Head of caudate nucleus (tissue), 42 donors: ENCODE results near the gene DPPA5.
A peak's percentile ranks its signal among the peaks of the same experiment; 100 is the strongest.
"Not testable (repeated sequence)": the region's sequence is repeated elsewhere in the genome, so short reads cannot be mapped to it uniquely, and the experiment has no call there.

Experiments
- DNase-seq, 42 donors: peaks; one replicate each; pipeline versions ENCODE4 v3.0.0 to v3.0.0-alpha.2; 2020 to 2021; ENCODE audit warnings: mixed read lengths in 7 of 42
- intact Hi-C: fragments of 100-400 bp; cut with DNase I; formaldehyde crosslinking; loops from one replicate; pipeline ENCODE4 v1.15.0; 2022

DPPA5 gene

DNA sequence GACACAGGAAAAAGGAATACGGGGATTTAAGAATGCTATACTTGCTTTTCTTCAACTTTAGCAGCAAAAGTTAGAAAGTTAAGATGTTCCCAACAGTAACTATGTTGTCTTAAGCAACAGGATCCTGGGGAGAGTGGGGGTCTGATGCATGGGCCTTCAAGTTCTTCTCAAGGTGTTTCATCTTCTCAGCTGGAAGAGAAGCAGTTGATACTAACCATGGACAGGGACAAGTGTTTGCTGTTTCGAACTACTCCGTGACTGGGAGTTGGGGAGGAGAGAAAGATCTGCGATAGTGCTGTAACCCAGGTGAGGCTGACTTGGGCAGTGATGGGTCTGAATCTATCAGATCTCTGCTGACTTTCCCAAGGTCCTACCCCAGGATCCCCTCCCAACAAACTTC is 14.6 kb upstream of the DPPA5 start:
- intact Hi-C loops: no loop called here

DNA sequence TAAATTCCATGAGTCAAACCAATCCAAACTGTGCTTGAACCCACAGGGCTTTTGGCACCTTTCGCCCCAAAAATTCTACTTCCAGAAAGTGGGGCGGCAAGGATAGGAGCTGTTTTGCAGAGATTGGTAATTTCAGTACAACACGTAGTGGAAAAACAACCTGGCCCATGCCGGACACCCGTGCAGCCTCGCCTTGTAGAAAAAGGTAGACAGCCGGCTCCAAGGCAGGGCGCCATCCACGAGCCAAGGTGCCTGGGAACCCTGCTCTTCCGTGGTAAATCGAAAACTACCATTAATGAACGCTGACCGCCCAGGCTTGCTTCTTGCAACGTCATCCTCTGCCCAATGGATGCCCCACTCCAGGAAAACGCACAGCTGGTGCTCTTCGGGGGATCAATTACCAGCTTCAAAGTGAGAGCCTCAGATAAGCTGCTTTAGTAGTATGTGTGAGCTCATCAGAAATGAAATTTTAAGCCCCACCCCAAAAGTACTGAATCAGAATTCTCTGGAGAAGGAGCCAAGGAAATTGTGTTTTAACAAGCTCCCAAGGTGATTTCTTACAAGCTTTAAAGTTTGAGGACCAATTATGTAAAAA is 13.8 kb upstream of the DPPA5 start:
- no peak for DNase-seq
- intact Hi-C loops: no loop called here

More for the DNA sequence above, 14.6 kb upstream of the DPPA5 start:
- DNase-seq: no peak

DNA sequence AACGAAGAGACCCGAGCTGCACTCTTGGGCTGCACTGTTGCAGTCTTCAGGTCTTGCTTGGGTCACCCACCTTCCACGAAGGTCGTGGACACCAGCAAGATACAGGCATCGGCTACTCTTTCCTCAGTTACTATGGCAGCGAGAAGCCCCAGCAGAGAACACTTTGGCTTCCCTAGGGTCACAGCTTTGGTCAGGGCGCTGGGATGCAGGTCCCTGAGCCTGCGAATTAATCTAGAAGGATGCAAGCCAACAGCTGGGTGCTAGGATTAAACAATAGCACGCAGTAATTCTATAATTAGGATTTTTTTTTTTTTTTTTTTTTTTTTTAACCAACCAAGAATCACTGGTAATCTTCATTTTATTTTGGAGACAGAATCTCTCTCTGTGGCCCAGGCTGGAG is 10.5 kb upstream of the DPPA5 start:
- no peak for DNase-seq
- intact Hi-C loops: no loop called here

DNA sequence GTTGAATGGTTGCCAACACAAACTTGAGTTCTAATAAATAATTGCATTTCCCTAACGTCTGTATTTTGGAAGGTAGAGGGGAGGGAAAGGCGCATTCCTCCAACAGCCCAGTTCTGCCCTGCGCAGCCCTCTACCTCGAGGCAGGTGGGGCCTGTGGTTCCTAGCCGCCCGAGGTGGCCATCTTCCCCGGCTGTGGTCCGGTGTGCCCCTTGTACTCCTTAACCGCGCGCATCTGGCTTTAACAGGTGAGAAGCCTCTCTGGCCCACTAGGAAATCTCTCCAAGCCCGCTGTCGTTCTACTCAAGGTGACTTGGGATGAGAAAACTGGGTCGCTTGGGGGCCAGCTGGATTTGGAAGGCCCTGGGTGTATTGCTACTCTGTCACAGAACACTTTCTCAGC is 10.0 kb upstream of the DPPA5 start:
- no peak for DNase-seq
- intact Hi-C loops: no loop called here

DNA sequence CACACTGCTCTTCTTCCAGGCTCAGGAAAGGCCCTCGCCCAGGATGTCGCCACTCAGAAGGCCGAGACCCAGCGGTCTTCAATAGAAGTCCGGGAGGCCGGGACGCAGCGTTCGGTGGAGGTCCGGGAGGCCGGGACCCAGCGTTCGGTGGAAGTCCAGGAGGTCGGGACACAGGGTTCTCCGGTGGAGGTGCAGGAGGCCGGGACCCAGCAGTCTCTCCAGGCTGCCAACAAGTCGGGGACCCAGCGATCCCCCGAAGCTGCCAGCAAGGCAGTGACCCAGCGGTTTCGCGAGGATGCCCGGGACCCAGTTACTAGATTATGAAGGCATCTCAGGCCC is 9.4 kb upstream of the DPPA5 start:
- DNase-seq: no peak
- intact Hi-C loops: no loop called here

DNA sequence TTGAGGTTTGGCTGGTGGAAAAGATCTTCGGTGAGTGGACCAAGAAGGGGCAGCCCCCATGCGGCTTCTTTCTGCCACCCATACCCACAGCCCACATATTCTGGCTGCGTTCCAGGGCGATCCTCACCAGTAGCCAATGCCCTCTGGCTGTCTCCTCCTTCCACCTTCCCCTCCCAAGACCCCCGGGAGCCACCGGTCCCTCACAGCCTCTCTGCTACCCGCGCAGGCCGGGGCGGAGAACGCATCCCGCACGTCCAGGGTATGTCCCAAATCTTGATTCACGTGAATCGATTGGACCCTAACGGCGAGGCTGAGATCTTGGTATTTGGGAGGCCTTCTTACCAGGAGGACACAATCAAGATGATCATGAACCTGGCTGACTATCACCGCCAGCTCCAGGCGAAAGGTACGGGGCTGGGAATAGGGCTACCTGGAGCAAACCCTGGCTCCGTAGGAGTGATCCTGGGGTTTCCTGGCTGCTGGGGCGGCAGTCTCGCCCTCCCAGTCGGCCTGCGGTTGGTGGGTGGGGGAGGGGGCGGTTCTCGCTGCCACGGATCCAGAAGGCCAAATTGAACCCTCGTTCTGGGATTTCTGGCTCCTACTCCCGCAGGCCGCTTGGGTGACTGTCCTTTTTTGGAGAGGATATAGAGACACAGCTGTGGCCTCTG is 8.9 kb upstream of the DPPA5 start:
- DNase-seq: no peak
- intact Hi-C loops: no loop called here

DNA sequence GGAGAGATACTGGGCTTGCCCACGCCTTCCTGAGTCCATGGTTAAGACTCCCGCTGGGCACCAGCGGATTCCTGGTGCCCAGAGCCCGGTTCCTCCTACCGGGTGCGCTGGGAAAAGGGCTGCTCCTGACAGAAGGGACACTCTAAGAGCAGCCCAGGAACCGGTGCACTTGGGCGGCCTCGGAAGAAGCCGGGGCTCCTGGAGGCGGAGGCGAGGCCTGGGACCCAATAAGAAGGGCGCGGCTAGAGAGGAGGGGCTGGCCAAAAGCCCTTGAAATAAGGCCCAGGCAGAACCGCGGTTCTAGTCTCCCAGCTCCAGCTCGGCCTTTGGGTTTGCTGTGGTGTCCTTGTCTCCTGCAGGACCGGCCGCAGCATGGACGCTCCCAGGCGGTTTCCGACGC is 8.3 kb upstream of the DPPA5 start, which contains the start of gene KHDC3L:
KHDC3L (plus strand) TSS at position 301 of the 400 bp plus-strand sequence; CDS start at position 373, 72 bp downstream.
- intact Hi-C loops: no loop called here
- DNase-seq: no peak

DNA sequence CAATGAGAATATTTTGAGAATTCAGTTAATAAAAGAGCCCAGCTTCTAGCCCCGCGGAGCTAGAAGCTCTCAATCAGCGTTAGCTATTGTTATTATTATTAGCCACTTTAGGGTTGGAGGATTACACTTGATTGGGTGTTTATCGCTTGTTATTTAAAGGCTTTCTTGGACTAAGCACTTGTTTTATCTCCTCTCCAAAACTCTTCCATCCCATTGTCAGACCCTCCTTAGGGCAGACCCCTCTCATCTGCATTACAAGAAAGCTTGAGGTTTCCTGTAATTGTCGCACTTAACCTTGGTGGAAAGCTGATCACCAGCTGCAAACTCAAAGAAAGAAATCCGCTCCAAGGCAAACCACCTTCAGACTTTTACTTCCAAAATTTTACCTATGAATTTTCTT is 4.8 kb downstream of the DPPA5 start:
- no peak for DNase-seq
- intact Hi-C loops: no loop called here

DNA sequence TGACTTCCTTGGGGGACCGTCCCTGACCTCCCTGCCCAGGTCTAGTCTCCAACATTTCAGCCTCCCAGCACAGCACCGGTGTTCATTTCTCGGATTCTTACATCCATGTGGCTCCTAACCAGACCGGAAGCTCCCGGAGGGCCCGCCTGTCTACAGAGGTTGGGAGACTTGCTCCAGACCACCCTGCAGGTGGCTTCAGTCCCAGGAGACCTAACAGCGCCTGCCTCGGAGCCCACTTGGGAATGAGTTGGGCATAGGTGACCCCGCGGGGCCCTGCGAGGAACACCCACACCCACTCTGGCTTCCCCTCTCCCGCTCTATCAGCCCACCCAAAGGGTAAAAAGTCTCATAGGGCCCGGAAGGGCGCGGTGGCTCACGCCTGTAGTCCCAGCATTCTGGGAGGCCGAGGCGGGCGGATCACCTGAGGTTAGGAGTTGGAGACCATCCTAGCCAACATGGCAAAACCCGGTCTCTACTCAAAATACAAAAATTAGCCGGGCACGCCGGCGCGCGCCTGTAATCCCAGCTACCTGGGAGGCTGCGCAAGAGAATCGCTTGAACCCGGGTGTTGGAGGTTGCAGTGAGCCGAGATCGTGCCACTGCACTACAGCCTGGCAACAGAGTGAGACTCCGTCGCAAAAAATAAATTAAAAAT is 5.4 kb downstream of the DPPA5 start:
- DNase-seq: peak in 1 of 42 donors; percentile 31
- intact Hi-C loops: no loop called here

DNA sequence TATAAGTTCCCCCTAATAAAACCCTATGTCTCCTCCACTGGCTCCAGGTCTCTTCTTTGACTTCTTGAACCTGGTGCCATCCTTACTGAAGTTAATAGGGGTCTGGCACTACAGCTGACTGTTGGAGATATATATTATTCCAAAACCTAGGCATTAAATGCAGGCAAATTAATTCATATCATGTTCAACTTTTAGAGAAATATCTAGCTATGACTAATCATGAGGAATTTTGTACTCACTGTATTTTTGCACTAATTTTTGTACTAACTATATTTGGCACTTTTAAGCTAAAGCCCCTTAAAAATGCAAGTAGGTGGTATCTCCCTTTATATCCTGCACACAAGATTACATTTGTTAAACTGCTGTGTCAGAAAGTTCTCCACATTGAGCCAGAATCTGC is 10.9 kb downstream of the DPPA5 start:
- no peak for DNase-seq
- intact Hi-C loops: no loop called here

DNA sequence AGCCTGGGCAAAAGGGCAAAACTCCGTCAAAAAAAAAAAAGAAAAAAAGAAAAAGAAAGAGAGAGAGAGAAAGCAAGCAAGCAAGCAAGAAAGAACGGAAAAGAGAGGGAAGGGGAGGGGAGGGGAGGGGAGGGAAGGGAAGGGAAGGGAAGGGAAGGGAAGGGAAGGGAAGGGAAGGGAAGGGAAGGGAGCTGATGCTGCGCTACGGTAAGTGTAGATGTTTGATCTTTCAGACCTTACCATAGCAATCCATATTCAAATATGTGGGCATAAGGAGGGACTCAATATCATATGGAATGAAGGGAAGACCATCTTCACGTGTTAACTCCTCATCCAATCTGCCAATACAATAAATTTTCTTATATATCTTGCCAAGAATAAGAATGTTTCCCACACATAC is 11.9 kb downstream of the DPPA5 start:
- intact Hi-C loops: no loop called here
- DNase-seq: no peak

DNA sequence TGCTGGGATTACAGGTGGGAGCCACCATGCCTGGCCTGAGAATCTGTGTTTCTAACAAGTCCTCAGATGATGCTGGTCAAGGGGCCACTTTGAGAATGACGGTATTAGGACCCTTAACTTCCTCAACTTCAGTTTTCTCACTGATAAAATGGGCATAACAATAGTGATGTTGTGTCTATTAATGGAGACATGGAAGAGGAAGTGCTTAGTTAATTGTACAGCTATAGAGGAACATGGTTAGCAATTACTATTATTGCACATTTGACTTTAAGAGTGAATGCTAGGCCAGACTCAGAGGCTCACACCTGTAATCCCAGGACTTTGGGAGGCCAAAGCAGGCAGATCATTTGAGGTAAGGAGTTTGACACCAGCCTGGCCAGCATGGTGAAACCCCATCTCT is 12.7 kb downstream of the DPPA5 start:
- intact Hi-C loops: no loop called here
- no peak for DNase-seq

DNA sequence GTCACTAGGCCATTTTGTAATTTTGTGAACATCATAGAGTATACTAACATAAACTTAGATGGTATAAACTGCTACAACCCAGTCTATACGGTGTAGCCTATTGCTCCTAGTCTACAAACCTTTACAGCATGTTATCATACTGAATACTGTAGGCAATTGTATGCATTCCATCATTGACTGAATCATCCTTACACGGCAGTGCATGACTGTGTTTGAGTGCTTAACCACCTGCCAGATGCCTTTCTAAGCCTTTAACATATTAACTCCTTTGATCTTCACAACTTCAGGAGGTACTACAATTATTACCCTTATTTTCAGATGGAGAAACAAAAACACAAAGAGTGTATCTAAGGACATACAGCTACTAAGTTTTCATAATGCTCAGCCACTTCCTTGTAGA is 14.0 kb downstream of the DPPA5 start:
- no peak for DNase-seq
- intact Hi-C loops: no loop called here

DNA sequence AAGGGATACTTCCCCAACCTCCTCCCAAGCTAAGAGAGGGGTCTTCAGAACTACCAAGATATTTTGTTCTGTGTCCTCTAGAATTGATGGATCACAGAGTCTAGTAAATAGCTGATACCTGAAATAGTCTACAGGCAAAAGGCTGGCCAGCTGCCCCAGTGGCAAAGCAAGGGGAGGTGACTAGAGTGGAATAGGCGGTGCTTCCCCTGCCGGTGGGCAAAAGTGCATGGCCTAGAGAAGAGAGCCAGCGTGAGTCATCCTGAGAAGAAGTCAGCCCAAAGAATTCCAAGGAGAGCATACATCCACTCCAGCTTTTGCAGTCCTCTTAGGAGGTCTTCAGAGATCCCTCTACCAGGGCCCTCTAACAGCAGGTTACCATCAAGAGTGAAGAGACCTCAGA is 14.7 kb downstream of the DPPA5 start:
- intact Hi-C loops: no loop called here
- DNase-seq: no peak

DNA sequence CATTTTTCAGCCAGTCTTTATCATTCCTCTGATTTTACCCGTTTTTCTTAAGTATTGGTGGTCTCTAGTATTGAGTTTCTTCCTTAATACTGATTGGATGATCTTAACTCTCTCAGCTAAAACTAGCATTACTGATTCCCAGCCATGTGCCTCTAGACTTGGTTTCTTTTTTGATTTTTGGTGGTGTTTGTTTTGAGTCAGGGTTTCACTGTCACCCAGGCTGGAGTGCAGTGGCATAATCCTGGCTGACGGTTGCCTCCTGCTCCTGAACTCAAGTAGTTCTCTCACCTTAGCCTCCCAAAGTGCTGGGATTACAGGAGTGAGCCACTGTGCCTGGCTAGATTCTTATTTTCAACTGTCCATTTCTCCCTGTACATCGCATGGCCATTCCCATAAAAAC is 24.9 kb downstream of the DPPA5 start:
- no peak for DNase-seq
- intact Hi-C loops: no loop called here

DNA sequence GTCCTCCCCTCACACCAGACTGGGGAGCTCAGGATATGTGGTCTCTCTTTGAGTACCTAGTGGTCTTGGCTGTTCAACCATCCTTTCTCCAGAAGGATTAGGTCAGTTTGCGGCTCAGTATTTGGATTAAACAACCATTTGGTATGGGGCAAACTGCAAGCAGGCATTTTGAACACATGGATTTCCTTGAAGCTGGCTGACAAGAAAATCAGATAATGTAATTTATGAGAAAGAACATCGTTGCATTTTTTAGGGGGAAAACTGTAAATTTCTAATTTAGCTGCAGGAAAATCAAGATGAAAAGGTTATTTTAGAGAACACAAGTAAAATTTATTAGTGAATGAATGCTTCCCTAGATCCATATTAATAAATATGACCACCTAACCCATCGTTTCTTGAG is 25.3 kb downstream of the DPPA5 start:
- no peak for DNase-seq
- intact Hi-C loops: no loop called here

DNA sequence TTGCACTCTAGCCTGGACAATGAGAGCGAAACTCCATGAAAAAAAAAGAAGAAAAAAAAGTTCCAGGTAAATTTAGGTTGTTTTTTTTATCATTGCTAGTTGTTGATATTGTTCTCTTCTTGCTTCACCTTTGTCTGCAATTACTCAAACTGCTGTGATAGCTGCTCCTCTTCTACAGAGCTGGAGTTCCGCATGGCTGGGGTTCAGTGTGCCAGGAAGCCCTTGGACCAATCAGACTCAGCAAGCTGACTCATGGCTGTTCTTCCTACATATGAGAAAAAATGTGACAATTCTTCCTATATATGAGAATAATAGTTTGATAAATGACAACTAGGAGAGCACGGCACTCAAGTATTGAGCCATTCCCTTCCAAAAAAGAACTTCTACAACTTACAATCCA is 28.4 kb downstream of the DPPA5 start:
- intact Hi-C loops: no loop called here
- no peak for DNase-seq

DNA sequence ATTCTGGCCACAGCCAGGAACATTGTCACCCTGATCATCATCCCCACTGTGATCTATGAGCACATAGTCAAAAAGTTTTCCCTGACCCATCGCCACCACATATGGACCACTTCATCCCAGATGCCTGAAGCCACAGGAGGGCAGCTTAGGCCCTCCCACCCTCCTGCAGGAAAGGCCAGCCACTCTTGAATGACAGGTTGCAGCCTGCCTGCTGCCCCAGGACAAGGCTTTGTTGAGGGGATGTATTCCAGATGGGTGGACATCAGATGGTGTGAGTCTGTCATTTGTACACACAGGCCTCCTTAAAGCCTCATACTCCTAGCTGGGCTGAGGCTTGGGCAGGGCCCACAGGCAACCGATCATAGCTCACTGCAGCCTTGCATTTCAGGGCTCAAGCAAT is 30.8 kb downstream of the DPPA5 start:
- intact Hi-C loops: no loop called here
- no peak for DNase-seq

DNA sequence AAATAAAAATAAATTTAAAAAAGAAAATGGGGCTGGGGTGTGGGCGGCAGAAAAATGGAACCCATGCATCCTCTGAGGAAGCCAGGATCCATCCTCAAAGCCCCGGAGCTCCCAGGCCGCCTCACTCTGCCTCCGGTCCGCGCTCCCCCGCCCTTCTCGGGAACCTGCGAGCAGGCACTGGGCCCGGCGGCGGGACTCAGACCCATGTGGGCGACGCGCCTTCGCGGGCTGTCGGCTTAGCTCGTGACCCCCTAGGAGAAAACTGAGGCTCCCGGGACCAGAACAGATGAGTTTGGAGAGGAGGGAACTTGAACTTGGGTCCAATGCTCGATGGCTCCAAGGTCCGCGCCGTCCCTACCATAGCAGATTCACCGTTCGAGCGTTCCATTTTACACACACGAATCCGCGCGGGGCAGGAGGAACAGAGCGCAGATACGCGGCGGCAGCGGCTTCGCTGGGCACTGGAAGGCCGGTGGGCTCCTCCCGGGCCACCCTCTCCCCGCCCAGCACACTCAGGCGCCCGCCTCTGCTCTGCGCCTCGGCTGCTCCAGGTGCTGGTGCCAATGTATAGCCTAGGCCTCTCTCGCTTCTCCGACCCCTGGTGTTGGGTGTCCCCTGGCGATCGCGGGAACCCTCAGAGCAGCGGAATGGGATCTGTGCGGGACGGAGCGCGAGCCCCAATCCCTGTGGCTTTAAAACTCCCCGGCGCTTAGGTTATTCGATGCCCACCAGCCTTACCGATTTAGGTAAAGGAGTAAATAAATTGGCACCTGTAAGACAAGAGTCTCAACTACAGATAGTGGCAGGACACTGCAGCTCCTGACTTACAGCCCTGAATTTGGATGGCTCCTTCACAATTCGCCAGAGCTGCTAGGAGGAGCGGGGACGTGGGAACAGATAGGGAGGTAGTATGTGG is 39.2 kb downstream of the DPPA5 start:
- DNase-seq: no peak
- intact Hi-C loops: no loop called here

DNA sequence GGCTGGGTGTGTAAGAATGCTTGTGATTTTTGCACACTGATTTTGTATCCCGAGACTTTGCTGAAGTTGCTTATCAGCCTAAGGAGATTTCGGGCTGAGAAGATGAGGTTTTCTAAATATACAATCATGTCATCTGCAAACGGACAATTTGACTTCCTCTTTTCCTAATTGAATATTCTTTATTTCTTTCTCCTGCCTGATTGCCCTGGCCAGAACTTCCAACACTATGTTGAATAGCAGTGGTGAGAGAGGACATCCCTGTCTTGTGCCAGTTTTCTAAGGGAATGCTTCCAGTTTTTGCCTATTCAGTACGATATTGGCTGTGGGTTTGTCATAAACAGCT is 43.6 kb downstream of the DPPA5 start:
- intact Hi-C loops, DNase-seq: not testable (repeated sequence)
